AG09319 (cell line): ENCODE results near the gene POC1A.

Source experiments
- DNase-seq: peaks from one replicate; pipeline ENCODE4 v3.0.0-alpha.2; 2010; ENCODE audit warnings: low read depth; ENCODE audit errors: extremely low read depth
- CTCF ChIP-seq: IDR thresholded peaks from 2 replicates; pipeline ENCODE4 v1.5.1; 2011; ENCODE audit warnings: low read depth, mild to moderate bottlenecking, inconsistent platforms, low read length, moderate library complexity

POC1A gene

GRCh38 chr3:52197499-52197841, 43.2 kb upstream of the POC1A start:
- TF ChIP-seq CTCF = no peak
- DNase-seq = no peak

- TF ChIP-seq CTCF = no peak
- no peak for DNase-seq
Measured at GRCh38 chr3:52196977-52197376, 42.8 kb upstream of the POC1A start.

GRCh38 chr3:52195823-52196331, 41.7 kb upstream of the POC1A start:
- TF ChIP-seq CTCF = no peak
- peak; percentile 49 for DNase-seq

DNA sequence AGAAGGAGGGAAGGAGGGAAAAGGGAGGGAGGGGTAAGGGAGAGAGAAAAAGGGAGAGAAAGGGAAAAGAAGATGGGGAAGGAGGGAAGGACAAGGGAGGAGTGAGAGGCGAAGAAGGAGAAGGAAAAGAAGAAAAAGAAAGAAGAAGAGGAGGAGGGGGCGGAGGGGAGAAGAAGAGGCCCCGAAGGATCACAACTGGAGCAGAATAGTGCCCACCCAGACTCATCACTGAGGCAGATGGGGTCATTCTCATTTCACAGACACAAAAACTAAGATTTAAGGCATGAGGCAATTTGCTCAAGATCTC, 41.0 kb upstream of the POC1A start:
- TF ChIP-seq CTCF = no peak
- no peak for DNase-seq

GRCh38 chr3:52194485-52195290, 40.5 kb upstream of the POC1A start:
- TF ChIP-seq CTCF = no peak
- no peak for DNase-seq

DNA sequence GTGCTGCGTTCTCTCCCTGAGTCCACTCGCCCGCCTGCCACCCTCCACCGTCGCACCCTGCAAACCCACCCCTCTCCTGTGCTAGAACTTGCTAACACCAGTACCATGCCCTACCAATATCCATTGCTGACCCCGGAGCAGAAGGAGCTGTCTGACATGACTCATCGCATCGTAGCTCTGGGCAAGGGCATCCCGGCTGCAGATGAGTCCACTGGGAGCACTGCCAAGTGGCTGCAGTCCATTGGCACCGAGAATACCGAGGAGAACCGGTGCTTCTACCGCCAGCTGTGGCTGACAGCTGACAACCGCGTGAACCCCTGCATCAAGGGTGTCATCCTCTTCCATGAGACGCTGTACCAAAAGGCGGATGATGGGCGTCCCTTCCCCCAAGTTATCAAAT, 38.8 kb upstream of the POC1A start:
- no peak for DNase-seq
- TF ChIP-seq CTCF = no peak

- TF ChIP-seq CTCF = no peak
- DNase-seq = no peak
Measured at GRCh38 chr3:52191663-52192062, 37.4 kb upstream of the POC1A start.
